DMS153 (cell line): ENCODE measurements around the gene VPS36.
"Not testable (repeated sequence)": the region's sequence is repeated elsewhere in the genome, so short reads cannot be mapped to it uniquely, and the experiment has no call there.

Experiments used
- DNase-seq: peaks from one replicate; lab custom pipeline; 2025; lab: John Stamatoyannopoulos, UW

VPS36 gene

DNA sequence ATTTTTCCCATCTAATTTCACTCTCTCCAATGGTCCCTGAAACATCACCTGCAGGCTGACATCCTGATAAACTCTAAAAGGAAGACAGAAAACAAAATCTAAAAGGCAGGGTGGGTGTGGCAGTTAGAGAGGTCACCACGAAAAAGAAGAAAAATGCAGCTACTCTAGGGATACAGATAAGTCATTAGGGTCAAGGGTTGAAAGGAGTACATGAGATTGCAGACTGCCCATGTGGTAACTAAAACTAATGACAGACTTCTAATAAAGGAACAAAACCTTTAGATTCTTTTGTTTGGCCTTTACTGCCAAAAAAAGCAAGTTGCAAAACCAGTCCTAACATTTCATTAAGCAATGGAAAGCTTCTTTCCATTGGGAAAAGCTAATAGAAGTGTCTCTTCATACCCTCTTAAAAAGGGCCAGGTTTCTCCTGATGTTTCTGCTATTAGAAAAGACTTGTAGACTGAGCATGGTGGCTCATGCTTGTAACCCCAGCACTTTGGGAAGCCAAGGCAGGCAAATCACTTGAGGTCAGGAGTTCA, 75.5 kb downstream of the VPS36 start:
- DNase-seq, result no peak

DNA sequence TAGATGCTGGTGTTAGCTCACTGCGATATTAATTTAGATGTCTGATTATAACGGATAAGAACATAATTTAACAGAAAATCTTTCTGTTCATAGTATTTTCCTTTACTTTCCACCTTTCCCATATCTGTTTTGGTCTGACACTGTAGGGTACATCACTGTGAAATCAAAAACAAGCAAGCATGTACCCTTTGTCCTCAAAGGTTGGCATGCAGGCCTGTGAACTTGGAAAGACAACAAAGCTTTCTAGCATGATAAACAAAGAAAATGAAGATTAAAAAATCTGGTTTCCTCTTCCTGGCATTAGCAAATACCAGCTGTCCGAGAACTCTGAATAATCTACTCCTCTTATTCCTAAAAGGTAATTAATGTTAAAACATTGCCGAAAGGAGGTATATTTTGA, 76.0 kb downstream of the VPS36 start:
- no peak for DNase-seq

DNA sequence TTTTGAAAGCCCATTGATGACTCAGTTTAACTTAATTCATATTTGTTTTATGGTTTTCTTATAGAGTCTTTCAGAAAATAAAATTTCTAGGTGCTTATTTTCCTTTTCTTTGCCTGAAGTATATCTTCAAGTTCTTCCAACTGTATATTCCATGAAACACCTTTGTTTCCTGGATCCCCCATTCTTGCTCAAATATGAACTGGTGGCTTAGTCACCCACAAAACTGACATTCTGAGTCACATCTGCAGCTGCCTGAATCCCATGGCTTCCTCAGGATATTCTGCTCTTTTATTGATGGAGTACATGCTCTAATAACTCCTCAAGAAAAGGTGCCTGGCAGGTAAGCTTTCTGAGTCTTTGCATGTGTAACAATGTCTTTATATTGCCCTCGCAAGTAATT, 77.2 kb downstream of the VPS36 start:
- DNase-seq, result not testable (repeated sequence)

DNA sequence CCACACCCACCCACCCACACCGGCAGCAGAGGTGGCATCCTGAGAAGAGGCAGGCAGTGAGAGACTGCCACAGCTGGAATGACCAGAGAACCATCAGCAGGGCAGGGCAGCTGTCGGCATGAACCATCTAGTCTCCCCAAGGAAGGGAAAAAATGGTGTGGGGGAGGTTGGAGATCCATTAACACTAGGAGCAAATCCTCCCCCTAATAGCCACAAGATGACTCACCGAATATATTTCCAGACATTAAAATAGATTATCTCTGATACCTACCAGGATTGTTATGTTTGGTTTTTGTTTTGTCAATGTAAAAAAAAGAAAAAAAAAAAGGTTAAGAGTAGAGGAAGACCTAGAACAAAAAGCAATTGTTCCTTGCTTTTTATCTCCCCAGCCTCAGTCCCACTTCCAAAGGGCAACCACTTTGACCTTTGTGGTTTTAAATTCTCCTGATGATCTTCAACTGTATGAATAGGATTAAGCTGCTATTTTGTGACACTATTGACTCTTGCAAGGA, 78.6 kb downstream of the VPS36 start:
- DNase-seq, result no peak

DNA sequence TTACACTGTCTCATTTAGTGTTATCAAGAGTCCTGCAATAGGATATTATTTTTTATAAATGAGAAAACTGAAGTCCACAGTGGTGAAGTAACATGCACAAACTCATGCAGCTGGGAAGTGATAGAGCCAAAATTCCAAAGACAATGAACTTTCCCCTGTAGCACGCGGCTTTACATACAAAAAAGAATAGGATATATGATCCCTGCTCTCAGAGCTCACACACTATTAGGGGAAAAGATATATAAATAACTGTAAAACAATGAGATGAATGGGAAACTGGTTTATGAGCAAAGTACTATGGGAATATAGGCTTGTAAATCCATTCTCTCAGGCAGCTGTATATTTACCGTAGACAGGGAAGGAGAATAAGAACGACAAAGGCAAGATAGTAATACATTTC, 84.1 kb downstream of the VPS36 start:
- peak; percentile 38 for DNase-seq
